ENCODE data around the gene DYNLRB1. TPM values are rescaled to one million over a fixed set of nuclear protein-coding genes. Genes with fewer than 3 reads are reported as not detected.
A peak's percentile ranks its signal among the peaks of the same experiment; 100 is the strongest.

Gene DYNLRB1
- total RNA-seq, 1 donor from 2014 or later, result 50.1 TPM

- FAIRE-seq (no peak), DNase-seq (ENCODE audit: low spot score in 2 of 2) (no peak)
Observed at GRCh38 chr20:34532320-34532719, 16.1 kb downstream of the DYNLRB1 start.

- DNase-seq (ENCODE audit: low spot score in 2 of 2), result no peak
- FAIRE-seq, result no peak
Observed at GRCh38 chr20:34532756-34533155, 16.5 kb downstream of the DYNLRB1 start.

- DNase-seq (ENCODE audit: low spot score in 2 of 2) (no peak), FAIRE-seq (no peak)
Observed at GRCh38 chr20:34534391-34535165, 18.4 kb downstream of the DYNLRB1 start.

GRCh38 chr20:34535301-34535840 is 19.1 kb downstream of the DYNLRB1 start:
- FAIRE-seq (no peak), DNase-seq (ENCODE audit: low spot score in 2 of 2) (no peak)

- no peak for DNase-seq (ENCODE audit: low spot score in 2 of 2)
- FAIRE-seq, result no peak
Observed at GRCh38 chr20:34535857-34536256, 19.6 kb downstream of the DYNLRB1 start.

- DNase-seq (ENCODE audit: low spot score in 2 of 2), result no peak
- no peak for FAIRE-seq
Observed at GRCh38 chr20:34536798-34537394, 20.7 kb downstream of the DYNLRB1 start.

- no peak for FAIRE-seq
- no peak for DNase-seq (ENCODE audit: low spot score in 2 of 2)
Observed at GRCh38 chr20:34537651-34538050, 21.4 kb downstream of the DYNLRB1 start.

GRCh38 chr20:34538671-34539123 is 22.5 kb downstream of the DYNLRB1 start:
- DNase-seq (ENCODE audit: low spot score in 2 of 2) (peak in 1 of 2 donors; percentile 45), FAIRE-seq (no peak)

- DNase-seq (ENCODE audit: low spot score in 2 of 2) (no peak), FAIRE-seq (no peak)
Observed at GRCh38 chr20:34539756-34540155, 23.5 kb downstream of the DYNLRB1 start.

- FAIRE-seq, result no peak
- DNase-seq (ENCODE audit: low spot score in 2 of 2), result no peak
Observed at GRCh38 chr20:34540596-34541263, 24.5 kb downstream of the DYNLRB1 start.

- FAIRE-seq, result no peak
- no peak for DNase-seq (ENCODE audit: low spot score in 2 of 2)
Observed at GRCh38 chr20:34541264-34541901, 25.2 kb downstream of the DYNLRB1 start.

GRCh38 chr20:34541917-34542316 is 25.7 kb downstream of the DYNLRB1 start:
- FAIRE-seq, result no peak
- DNase-seq (ENCODE audit: low spot score in 2 of 2), result no peak

- DNase-seq (ENCODE audit: low spot score in 2 of 2) (no peak), FAIRE-seq (no peak)
Observed at GRCh38 chr20:34542439-34542838, 26.2 kb downstream of the DYNLRB1 start.

GRCh38 chr20:34543463-34544056 is 27.3 kb downstream of the DYNLRB1 start:
- DNase-seq (ENCODE audit: low spot score in 2 of 2) (no peak), FAIRE-seq (no peak)

- DNase-seq (ENCODE audit: low spot score in 2 of 2) (no peak), FAIRE-seq (no peak)
Observed at GRCh38 chr20:34544109-34544796, 28.0 kb downstream of the DYNLRB1 start.

GRCh38 chr20:34546751-34547181 is 30.5 kb downstream of the DYNLRB1 start:
- DNase-seq (ENCODE audit: low spot score in 2 of 2) (no peak), FAIRE-seq (no peak)

- DNase-seq (ENCODE audit: low spot score in 2 of 2), result no peak
- FAIRE-seq, result no peak
Observed at GRCh38 chr20:34547844-34548613, 31.8 kb downstream of the DYNLRB1 start.

GRCh38 chr20:34549291-34549928 is 33.2 kb downstream of the DYNLRB1 start:
- DNase-seq (ENCODE audit: low spot score in 2 of 2) (no peak), FAIRE-seq (no peak)
